ENCODE results near the gene NPSR1.

The NPSR1 gene

GRCh38 chr7:34831436-34831835 is 173.4 kb downstream of the NPSR1 start:
- no peak overlapping the region for H3K4me3 Mint-ChIP-seq
- H3K36me3 Mint-ChIP-seq: no peaks in the 10 kb centered on the region
- H3K27ac Mint-ChIP-seq: no peak overlapping the region
- H3K27me3 Mint-ChIP-seq: peaks cover 5% of the 10 kb centered on the region
- no peaks in the 10 kb centered on the region for H3K9me3 Mint-ChIP-seq
- H3K4me1 Mint-ChIP-seq: no peaks in the 10 kb centered on the region
- ATAC-seq: no peak

- Mint-ChIP-seq H3K27ac (no peak overlapping the region), H3K36me3 (no peaks in the 10 kb centered on the region), H3K4me3 (no peak overlapping the region), H3K27me3 (peaks cover 9% of the 10 kb centered on the region), H3K9me3 (no peaks in the 10 kb centered on the region), H3K4me1 (no peaks in the 10 kb centered on the region)
- ATAC-seq: no peak
These were observed 174.0 kb downstream of the NPSR1 start for GRCh38 chr7:34832020-34832419.

GRCh38 chr7:34835901-34836600 is 178.0 kb downstream of the NPSR1 start:
- H3K27ac Mint-ChIP-seq: no peak overlapping the region
- no peaks in the 10 kb centered on the region for H3K36me3 Mint-ChIP-seq
- no peak for ATAC-seq
- H3K27me3 Mint-ChIP-seq: peaks cover 9% of the 10 kb centered on the region
- no peaks in the 10 kb centered on the region for H3K4me1 Mint-ChIP-seq
- no peak overlapping the region for H3K4me3 Mint-ChIP-seq
- no peaks in the 10 kb centered on the region for H3K9me3 Mint-ChIP-seq

- Mint-ChIP-seq H3K4me1 (no peaks in the 10 kb centered on the region), H3K4me3 (no peak overlapping the region), H3K9me3 (no peaks in the 10 kb centered on the region), H3K27me3 (peaks cover 9% of the 10 kb centered on the region), H3K36me3 (no peaks in the 10 kb centered on the region), H3K27ac (no peak overlapping the region)
- ATAC-seq: no peak
These were observed 179.3 kb downstream of the NPSR1 start for GRCh38 chr7:34837316-34837715.

- no peaks in the 10 kb centered on the region for H3K36me3 Mint-ChIP-seq
- no peak for ATAC-seq
- peaks cover 1% of the 10 kb centered on the region for H3K9me3 Mint-ChIP-seq
- no peaks in the 10 kb centered on the region for H3K4me1 Mint-ChIP-seq
- H3K27ac Mint-ChIP-seq: no peak overlapping the region
- H3K27me3 Mint-ChIP-seq: peaks cover 9% of the 10 kb centered on the region
- H3K4me3 Mint-ChIP-seq: no peak overlapping the region
These were observed 179.8 kb downstream of the NPSR1 start for GRCh38 chr7:34837801-34838201.

- Mint-ChIP-seq H3K4me1 (no peaks in the 10 kb centered on the region), H3K36me3 (no peaks in the 10 kb centered on the region), H3K27me3 (peaks cover 9% of the 10 kb centered on the region), H3K9me3 (peaks cover 3% of the 10 kb centered on the region), H3K4me3 (no peak overlapping the region), H3K27ac (no peak overlapping the region)
- no peak for ATAC-seq
These were observed 180.3 kb downstream of the NPSR1 start for GRCh38 chr7:34838329-34838728.

GRCh38 chr7:34839645-34840044 is 181.6 kb downstream of the NPSR1 start:
- no peaks in the 10 kb centered on the region for H3K4me1 Mint-ChIP-seq
- ATAC-seq: no peak
- no peak overlapping the region for H3K4me3 Mint-ChIP-seq
- no peak overlapping the region for H3K27ac Mint-ChIP-seq
- peaks cover 9% of the 10 kb centered on the region for H3K27me3 Mint-ChIP-seq
- H3K9me3 Mint-ChIP-seq: peaks cover 3% of the 10 kb centered on the region
- no peaks in the 10 kb centered on the region for H3K36me3 Mint-ChIP-seq

- no peak overlapping the region for H3K27ac Mint-ChIP-seq
- no peaks in the 10 kb centered on the region for H3K36me3 Mint-ChIP-seq
- no peak overlapping the region for H3K4me3 Mint-ChIP-seq
- no peaks in the 10 kb centered on the region for H3K4me1 Mint-ChIP-seq
- peaks cover 3% of the 10 kb centered on the region for H3K9me3 Mint-ChIP-seq
- no peak for ATAC-seq
- H3K27me3 Mint-ChIP-seq: peaks cover 9% of the 10 kb centered on the region
These were observed 182.3 kb downstream of the NPSR1 start for GRCh38 chr7:34840176-34840785.

- Mint-ChIP-seq H3K4me3 (no peak overlapping the region), H3K27ac (no peak overlapping the region), H3K4me1 (no peaks in the 10 kb centered on the region), H3K27me3 (peaks cover 5% of the 10 kb centered on the region), H3K9me3 (peaks cover 3% of the 10 kb centered on the region), H3K36me3 (no peaks in the 10 kb centered on the region)
- no peak for ATAC-seq
These were observed 183.3 kb downstream of the NPSR1 start for GRCh38 chr7:34841326-34841725.

- no peak for ATAC-seq
- H3K27ac Mint-ChIP-seq: no peak overlapping the region
These were observed 184.8 kb downstream of the NPSR1 start for GRCh38 chr7:34842782-34843181.

GRCh38 chr7:34844406-34844805 is 186.4 kb downstream of the NPSR1 start:
- peaks cover 3% of the 10 kb centered on the region for H3K9me3 Mint-ChIP-seq
- H3K4me1 Mint-ChIP-seq: no peaks in the 10 kb centered on the region
- H3K36me3 Mint-ChIP-seq: no peaks in the 10 kb centered on the region
- ATAC-seq: no peak
- H3K27me3 Mint-ChIP-seq: peaks cover 7% of the 10 kb centered on the region
- H3K27ac Mint-ChIP-seq: no peak overlapping the region
- no peak overlapping the region for H3K4me3 Mint-ChIP-seq

More at GRCh38 chr7:34842782-34843181, 184.8 kb downstream of the NPSR1 start:
- H3K36me3 Mint-ChIP-seq: no peaks in the 10 kb centered on the region
- H3K9me3 Mint-ChIP-seq: peaks cover 3% of the 10 kb centered on the region
- no peaks in the 10 kb centered on the region for H3K4me1 Mint-ChIP-seq
- no peak overlapping the region for H3K4me3 Mint-ChIP-seq
- H3K27me3 Mint-ChIP-seq: no peaks in the 10 kb centered on the region

- Mint-ChIP-seq H3K36me3 (no peaks in the 10 kb centered on the region), H3K27ac (no peak overlapping the region), H3K4me1 (no peaks in the 10 kb centered on the region), H3K9me3 (peaks cover 3% of the 10 kb centered on the region), H3K4me3 (no peak overlapping the region), H3K27me3 (peaks cover 7% of the 10 kb centered on the region)
- no peak for ATAC-seq
These were observed 187.1 kb downstream of the NPSR1 start for GRCh38 chr7:34844936-34845665.

- Mint-ChIP-seq H3K4me1 (no peaks in the 10 kb centered on the region), H3K4me3 (no peak overlapping the region), H3K27ac (no peak overlapping the region), H3K36me3 (no peaks in the 10 kb centered on the region), H3K27me3 (peaks cover 14% of the 10 kb centered on the region), H3K9me3 (peaks cover 3% of the 10 kb centered on the region)
- ATAC-seq: no peak
These were observed 187.8 kb downstream of the NPSR1 start for GRCh38 chr7:34845666-34846361.

- Mint-ChIP-seq H3K27ac (no peak overlapping the region), H3K9me3 (peaks cover 3% of the 10 kb centered on the region), H3K4me1 (no peaks in the 10 kb centered on the region), H3K4me3 (no peak overlapping the region), H3K36me3 (no peaks in the 10 kb centered on the region), H3K27me3 (peaks cover 20% of the 10 kb centered on the region)
- ATAC-seq: no peak
These were observed 189.0 kb downstream of the NPSR1 start for GRCh38 chr7:34846976-34847375.

- Mint-ChIP-seq H3K9me3 (no peaks in the 10 kb centered on the region), H3K27me3 (peaks cover 20% of the 10 kb centered on the region)
These were observed 190.7 kb downstream of the NPSR1 start for GRCh38 chr7:34848670-34849069.

More at GRCh38 chr7:34848670-34849069, 190.7 kb downstream of the NPSR1 start:
- no peaks in the 10 kb centered on the region for H3K4me1 Mint-ChIP-seq
- no peaks in the 10 kb centered on the region for H3K36me3 Mint-ChIP-seq
- ATAC-seq: no peak
- H3K4me3 Mint-ChIP-seq: no peak overlapping the region
- H3K27ac Mint-ChIP-seq: no peak overlapping the region

Measured in stimulated activated memory B cell treated with anti-CD40 and anti-IgM and Interleukin-4, amounts not matched to agents 10 μg/mL and 1 μg/mL and 100 μg/mL, for 72 hours (primary cell).